Measurements from ENCODE around the gene ART4.

DNA sequence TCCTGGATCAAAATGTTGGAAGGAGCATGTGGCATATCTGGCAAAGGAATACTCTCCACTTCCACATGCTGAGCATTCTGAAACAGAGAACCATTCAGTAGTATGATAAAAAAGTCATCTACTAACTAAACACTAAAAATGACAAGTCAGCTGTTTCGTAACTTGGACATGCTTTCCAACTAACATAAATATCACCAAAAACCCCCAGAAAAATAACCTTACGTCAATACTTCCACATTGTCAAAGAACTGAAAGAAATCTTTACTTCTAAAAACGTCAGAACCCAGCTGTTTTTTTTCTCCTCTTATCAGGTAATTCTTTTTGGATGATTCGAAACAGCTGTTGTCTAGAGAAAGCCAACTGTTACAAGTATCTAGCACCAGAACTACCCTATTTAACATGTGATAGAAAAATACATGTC, 48.3 kb downstream of the ART4 start:
- TF ChIP-seq CTCF (IDR thresholded peaks at IDR 0.05) (no peak), EZH2phosphoT487 (IDR thresholded peaks at IDR 0.05) (no peak)

All from neural progenitor cell (in vitro differentiated cells).